ENCODE measurements around the gene UBL4A. TPM values are rescaled to one million over a fixed set of nuclear protein-coding genes. Genes with fewer than 3 reads are reported as not detected.

The UBL4A gene
- total RNA-seq (10 to 100 TPM; 45.8 to 69.4 (median 50.4) TPM), polyA plus RNA-seq (10 to 100 TPM; 33.1 to 48.3 TPM)
- long read RNA-seq, donor 1, transcript UBL4A-205 (2 exons, 629 nt): minor isoform, 12 of 254 reads
- long read RNA-seq, donor 1, transcript UBL4A-202 (4 exons, 2,382 nt): major isoform, 207 of 254 reads
- long read RNA-seq, donor 1, partial matches to known transcripts: 3 of 254 reads
- long read RNA-seq, donor 1, other reads (novel, unspliced or antisense): 32 of 254 reads
- long read RNA-seq, donor 2, transcript UBL4A-202 (4 exons, 2,382 nt): major isoform, 236 of 292 reads
- long read RNA-seq, donor 2, transcript UBL4A-205 (2 exons, 629 nt): minor isoform, 9 of 292 reads
- long read RNA-seq, donor 2, partial matches to known transcripts: 4 of 292 reads
- long read RNA-seq, donor 2, other reads (novel, unspliced or antisense): 43 of 292 reads
- long read RNA-seq, donor 3, transcript UBL4A-202 (4 exons, 2,382 nt): major isoform, 323 of 352 reads
- long read RNA-seq, donor 3, transcript UBL4A-205 (2 exons, 629 nt): minor isoform, 7 of 352 reads
- long read RNA-seq, donor 3, partial matches to known transcripts: 7 of 352 reads
- long read RNA-seq, donor 3, other reads (novel, unspliced or antisense): 15 of 352 reads

- Histone ChIP-seq H3K4me3 (peak within 1 kb of the TSS; percentile 53 to 85 (median 67)), H3K27ac (peak within 1 kb of the TSS; percentile 81 to 95 (median 89)), H3K4me1 (peaks cover 0 to 39% (median 27%) of the 10 kb centered on the region in 9 donors), H3K9me3 (peaks cover 0 to 5% (median 0%) of the 10 kb centered on the region in 11 donors), H3K27me3 (no peaks in the 10 kb centered on the region), H3K36me3 (peaks cover 0 to 25% (median 0%) of the 10 kb centered on the region in 9 donors)
- no peak for TF ChIP-seq CTCF (IDR thresholded peaks at IDR 0.05)
- DNase-seq (peak; percentile 47 to 65), ATAC-seq (peak; percentile 29 to 62 (median 46))
- 0% methylated on average over 11 to 59 of the region's 95 CpGs for WGBS, 2 donors
- intact Hi-C loops (cut with DNase I): no loop called here
These were observed at the start of gene UBL4A for GRCh38 chrX:154486396-154487207. Gene UBL4A, minus strand, starts transcription at chrX:154486615. Its CDS starts 31 bp downstream, at chrX:154486584.

GRCh38 chrX:154535892-154536291 is 49.5 kb upstream of the UBL4A start:
- Histone ChIP-seq H3K27ac (no peak overlapping the region), H3K9me3 (no peaks in the 10 kb centered on the region), H3K4me3 (no peak overlapping the region), H3K4me1 (peaks cover 0 to 14% (median 6%) of the 10 kb centered on the region in 9 donors), H3K36me3 (peaks cover 0 to 44% (median 0%) of the 10 kb centered on the region in 9 donors), H3K27me3 (no peaks in the 10 kb centered on the region)
- WGBS, 2 donors: 91 to 92% methylated on average over 9 of the region's 9 CpGs
- DNase-seq (no peak), ATAC-seq (peak in 1 of 8 donors; percentile 2)
- no peak for TF ChIP-seq CTCF (IDR thresholded peaks at IDR 0.05)
- intact Hi-C loops (cut with DNase I): loop anchor here in 3 of 10 donors (1.0 to 2.0 kb wide), 2 partner anchors 163 kb away; no protein-coding TSS in a partner anchor

- DNase-seq: peak; percentile 82 to 87
- Histone ChIP-seq H3K27ac (peak overlapping the region in 7 of 10 donors; percentile 23 to 68 (median 59)), H3K9me3 (no peaks in the 10 kb centered on the region), H3K27me3 (no peaks in the 10 kb centered on the region), H3K36me3 (peaks cover 0 to 41% (median 0%) of the 10 kb centered on the region in 9 donors), H3K4me1 (peaks cover 0 to 11% (median 6%) of the 10 kb centered on the region in 9 donors), H3K4me3 (no peak overlapping the region)
- intact Hi-C loops (cut with DNase I): loop anchor here in 4 of 10 donors (1.0 to 5.0 kb wide), 4 partner anchors 137 to 162 kb away; partner anchors contain the start of genes FLNA (in 1 of the 4) and RPL10 (in 1 of the 4)
- ATAC-seq: peak; percentile 87 to 95 (median 92)
- 21 to 24% methylated on average over 32 to 34 of the region's 34 CpGs for WGBS, 2 donors
- TF ChIP-seq CTCF (IDR thresholded peaks at IDR 0.05): peak; percentile 82 to 100 (median 95)
These were observed 48.3 kb upstream of the UBL4A start for GRCh38 chrX:154534526-154535322.
